ENCODE measurements around the gene AK5. TPM values are rescaled to one million over a fixed set of nuclear protein-coding genes. Genes with fewer than 3 reads are reported as not detected.

The AK5 gene
- total RNA-seq, 1 donor from 2014 or later: 6.9 TPM

- no peaks in the 10 kb centered on the region for H3K9me3 ChIP-seq
- peak overlapping the region in 1 of 2 donors; percentile 24 for H3K4me3 ChIP-seq
- no peaks in the 10 kb centered on the region for H3K4me1 ChIP-seq
- intact Hi-C loops (cut with DNase I): no loop called here
- no peaks in the 10 kb centered on the region for H3K27me3 ChIP-seq
- no peaks in the 10 kb centered on the region for H3K36me3 ChIP-seq
- DNase-seq (ENCODE audit: extremely low spot score in 2 of 2): no peak
- H3K27ac ChIP-seq: no peak overlapping the region
- TF ChIP-seq CTCF (IDR thresholded peaks at IDR 0.05): no peak
- no peak for TF ChIP-seq POLR2AphosphoS5 (IDR thresholded peaks at IDR 0.05; ENCODE audit: insufficient read depth in 1 of 2, low read depth in 1 of 2)
- TF ChIP-seq POLR2A (IDR thresholded peaks at IDR 0.05): no peak
Observed at GRCh38 chr1:77438236-77438913, 156.6 kb downstream of the AK5 start.

DNA sequence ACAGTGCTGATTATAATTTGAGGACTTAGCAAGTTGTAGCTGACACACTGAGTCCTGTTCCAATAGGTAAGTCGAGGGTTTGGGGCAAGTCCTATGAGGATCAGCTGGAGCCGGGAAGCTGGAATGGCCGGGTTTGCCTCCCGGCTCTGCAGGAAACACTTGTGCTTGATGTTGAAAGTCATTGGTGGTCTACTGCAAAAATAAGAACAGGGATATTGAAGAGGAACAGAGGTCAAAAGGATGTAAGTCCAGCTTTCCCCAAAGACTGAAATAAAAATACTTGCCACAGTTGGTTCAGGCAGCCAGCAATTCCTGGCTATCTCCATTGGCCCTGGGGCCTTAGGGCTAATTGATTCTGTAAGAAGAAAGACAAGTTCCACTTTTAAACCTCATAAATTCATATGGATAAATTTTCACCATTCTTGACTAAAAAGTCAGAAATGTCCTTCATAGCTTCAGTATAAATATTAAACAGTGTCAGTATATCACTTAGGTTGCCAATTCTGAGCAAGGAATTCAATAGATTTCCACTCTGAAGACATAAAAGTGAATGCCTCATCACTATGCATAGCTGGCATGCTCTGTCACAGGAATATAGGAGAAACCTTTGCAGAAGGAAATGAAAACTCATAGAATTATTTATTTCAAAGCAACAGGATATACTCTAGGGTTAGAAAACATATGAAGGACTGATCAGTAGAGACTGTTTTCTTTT is 165.2 kb downstream of the AK5 start:
- Histone ChIP-seq H3K27ac (no peak overlapping the region), H3K9me3 (no peaks in the 10 kb centered on the region), H3K36me3 (no peaks in the 10 kb centered on the region), H3K27me3 (no peaks in the 10 kb centered on the region), H3K4me3 (no peak overlapping the region), H3K4me1 (no peaks in the 10 kb centered on the region)
- intact Hi-C loops (cut with DNase I): no loop called here
- TF ChIP-seq CTCF (IDR thresholded peaks at IDR 0.05) (no peak), POLR2AphosphoS5 (IDR thresholded peaks at IDR 0.05; ENCODE audit: insufficient read depth in 1 of 2, low read depth in 1 of 2) (no peak), POLR2A (IDR thresholded peaks at IDR 0.05) (no peak)
- no peak for DNase-seq (ENCODE audit: extremely low spot score in 2 of 2)

DNA sequence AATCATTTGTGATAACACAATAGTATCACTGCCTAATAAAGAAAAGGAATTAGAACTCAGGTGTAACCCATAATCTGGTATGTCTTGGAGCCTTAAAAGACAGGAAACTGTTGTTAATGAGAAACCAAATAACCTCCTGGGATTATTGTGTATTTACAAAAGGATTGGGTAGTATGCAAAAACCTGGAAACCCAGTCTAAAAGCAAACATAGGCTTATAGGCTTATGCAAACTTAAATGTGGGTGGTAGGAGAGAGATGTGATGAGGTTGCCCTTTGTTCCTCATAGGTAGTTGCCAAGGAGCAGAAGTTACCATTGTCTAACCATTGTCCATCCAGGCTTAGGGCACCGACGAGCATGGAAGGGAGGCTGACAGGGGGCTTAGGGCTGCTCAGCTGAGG is 165.8 kb downstream of the AK5 start:
- Histone ChIP-seq H3K27me3 (no peaks in the 10 kb centered on the region), H3K4me3 (no peak overlapping the region), H3K27ac (no peak overlapping the region), H3K4me1 (no peaks in the 10 kb centered on the region), H3K9me3 (no peaks in the 10 kb centered on the region), H3K36me3 (no peaks in the 10 kb centered on the region)
- intact Hi-C loops (cut with DNase I): no loop called here
- DNase-seq (ENCODE audit: extremely low spot score in 2 of 2): no peak
- TF ChIP-seq CTCF (IDR thresholded peaks at IDR 0.05) (no peak), POLR2AphosphoS5 (IDR thresholded peaks at IDR 0.05; ENCODE audit: insufficient read depth in 1 of 2, low read depth in 1 of 2) (no peak), POLR2A (IDR thresholded peaks at IDR 0.05) (no peak)

DNA sequence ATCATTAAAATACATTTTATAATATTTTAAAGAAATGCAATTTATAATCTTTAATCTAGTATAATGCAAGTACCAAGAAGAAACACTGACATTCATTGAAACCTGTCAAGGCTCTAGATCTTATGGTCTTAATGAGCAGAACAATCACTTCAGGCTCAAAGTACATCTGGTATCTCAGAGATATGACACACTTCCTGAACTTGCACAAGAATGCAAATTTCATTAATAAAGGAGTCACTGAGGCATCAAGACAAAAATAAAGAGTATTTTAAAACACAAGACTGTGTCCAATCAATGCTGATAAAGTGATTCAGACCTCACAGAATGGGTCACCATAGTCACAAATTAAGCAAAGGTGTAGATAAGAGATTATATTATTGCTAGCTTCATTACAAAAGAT is 178.1 kb downstream of the AK5 start:
- H3K27ac ChIP-seq: no peak overlapping the region
- no peak for TF ChIP-seq POLR2AphosphoS5 (IDR thresholded peaks at IDR 0.05; ENCODE audit: insufficient read depth in 1 of 2, low read depth in 1 of 2)
- TF ChIP-seq POLR2A (IDR thresholded peaks at IDR 0.05): no peak
- TF ChIP-seq CTCF (IDR thresholded peaks at IDR 0.05): no peak
- no peak for DNase-seq (ENCODE audit: extremely low spot score in 2 of 2)
- no peaks in the 10 kb centered on the region for H3K27me3 ChIP-seq
- H3K36me3 ChIP-seq: no peaks in the 10 kb centered on the region
- no peaks in the 10 kb centered on the region for H3K9me3 ChIP-seq
- H3K4me1 ChIP-seq: no peaks in the 10 kb centered on the region
- no peak overlapping the region for H3K4me3 ChIP-seq
- intact Hi-C loops (cut with DNase I): no loop called here

DNA sequence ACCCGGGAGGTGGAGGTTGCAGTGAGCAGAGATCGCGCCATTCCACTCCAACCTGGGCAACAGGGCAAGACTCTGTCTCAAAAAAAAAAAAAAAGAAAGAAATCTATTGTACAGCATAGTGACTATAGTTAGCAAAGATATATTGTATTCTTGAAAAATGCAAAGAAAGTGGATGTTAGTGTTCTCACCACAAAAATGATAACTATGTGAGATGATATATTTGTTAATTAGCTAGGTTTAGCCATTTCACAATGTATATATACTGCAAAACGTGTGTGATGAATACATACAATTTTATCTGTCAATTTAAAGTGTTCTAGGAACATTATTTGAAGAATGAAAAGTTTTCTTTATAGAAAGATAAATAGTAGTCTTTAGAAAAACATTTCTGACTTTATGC is 179.9 kb downstream of the AK5 start:
- no peak overlapping the region for H3K4me3 ChIP-seq
- H3K27me3 ChIP-seq: no peaks in the 10 kb centered on the region
- no peaks in the 10 kb centered on the region for H3K4me1 ChIP-seq
- no peak for DNase-seq (ENCODE audit: extremely low spot score in 2 of 2)
- no peak overlapping the region for H3K27ac ChIP-seq
- intact Hi-C loops (cut with DNase I): no loop called here
- H3K36me3 ChIP-seq: no peaks in the 10 kb centered on the region
- TF ChIP-seq POLR2AphosphoS5 (IDR thresholded peaks at IDR 0.05; ENCODE audit: insufficient read depth in 1 of 2, low read depth in 1 of 2): no peak
- no peak for TF ChIP-seq CTCF (IDR thresholded peaks at IDR 0.05)
- TF ChIP-seq POLR2A (IDR thresholded peaks at IDR 0.05): no peak
- H3K9me3 ChIP-seq: no peaks in the 10 kb centered on the region

All from vagina (tissue), 2 donors.